Suprapubic skin (tissue), 4 donors: ENCODE measurements around the gene TRIM69.

ENCODE experiments used
- EP300 ChIP-seq: sonication (generic); formaldehyde crosslinking; IDR thresholded peaks from one replicate; pipeline ENCODE4 v1.6.1; 2017; ENCODE audit warnings: antibody characterized with exemption
- POLR2A ChIP-seq, 2 donors: fragments of 450-650 bp; IDR thresholded peaks; one replicate each; pipeline ENCODE4 v1.6.1; 2017; ENCODE audit warnings: antibody characterized with exemption in 2 of 2, mild to moderate bottlenecking in 2 of 2, moderate library complexity in 2 of 2
- POLR2AphosphoS5 ChIP-seq, 3 donors: sonication (generic); formaldehyde crosslinking; IDR thresholded peaks; one replicate each; pipeline ENCODE4 v1.6.1; 2017; ENCODE audit warnings: antibody characterized with exemption in 3 of 3
- TF ChIP-seq, protein P1 (sequence below), 2 donors: fragments of 200-600 bp in 1 of 2; fragments of 450-650 bp in 1 of 2; sonication (generic) in 1 of 2; IDR thresholded peaks; one replicate each; pipeline ENCODE4 v1.5.1; 2016 to 2019; ENCODE audit warnings: antibody characterized with exemption in 2 of 2, mild to moderate bottlenecking in 1 of 2, moderate library complexity in 1 of 2

DNA sequence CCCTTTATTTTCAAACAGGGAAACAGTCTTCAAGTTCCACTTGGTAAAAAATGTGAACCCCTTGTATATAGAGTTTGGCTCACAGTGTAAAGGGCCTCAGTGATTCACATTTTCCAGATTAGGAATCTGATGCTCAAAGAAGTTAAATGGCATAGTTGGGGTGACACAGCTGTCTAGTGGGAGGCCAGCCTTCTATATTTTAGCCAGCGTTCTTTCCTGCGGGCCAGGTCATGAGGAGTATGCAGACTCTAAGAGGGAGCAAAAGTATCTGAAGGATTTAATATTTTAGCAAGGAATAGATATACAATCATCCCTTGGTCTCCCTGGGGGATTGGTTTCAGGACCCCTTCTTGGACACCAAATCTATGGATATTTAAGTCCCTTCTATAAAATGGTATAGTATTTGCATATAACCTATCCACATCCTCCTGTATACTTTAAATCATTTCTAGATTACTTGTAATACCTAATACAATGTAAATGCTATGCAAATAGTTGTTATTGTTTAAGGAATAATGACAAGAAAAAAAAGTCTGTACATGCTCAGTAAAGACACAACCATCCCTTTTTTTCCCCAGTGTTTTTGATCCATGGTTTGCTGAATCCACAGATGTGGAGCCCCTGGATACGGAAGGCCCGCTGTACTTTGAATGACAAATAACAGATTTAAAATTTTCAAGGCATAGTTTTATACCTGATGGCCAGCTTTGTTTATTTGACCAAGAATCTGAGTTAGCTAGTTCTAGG is 18.0 kb upstream of the TRIM69 start:
- TF ChIP-seq POLR2A (IDR thresholded peaks at IDR 0.05) = no peak
- TF ChIP-seq, protein P1, sequence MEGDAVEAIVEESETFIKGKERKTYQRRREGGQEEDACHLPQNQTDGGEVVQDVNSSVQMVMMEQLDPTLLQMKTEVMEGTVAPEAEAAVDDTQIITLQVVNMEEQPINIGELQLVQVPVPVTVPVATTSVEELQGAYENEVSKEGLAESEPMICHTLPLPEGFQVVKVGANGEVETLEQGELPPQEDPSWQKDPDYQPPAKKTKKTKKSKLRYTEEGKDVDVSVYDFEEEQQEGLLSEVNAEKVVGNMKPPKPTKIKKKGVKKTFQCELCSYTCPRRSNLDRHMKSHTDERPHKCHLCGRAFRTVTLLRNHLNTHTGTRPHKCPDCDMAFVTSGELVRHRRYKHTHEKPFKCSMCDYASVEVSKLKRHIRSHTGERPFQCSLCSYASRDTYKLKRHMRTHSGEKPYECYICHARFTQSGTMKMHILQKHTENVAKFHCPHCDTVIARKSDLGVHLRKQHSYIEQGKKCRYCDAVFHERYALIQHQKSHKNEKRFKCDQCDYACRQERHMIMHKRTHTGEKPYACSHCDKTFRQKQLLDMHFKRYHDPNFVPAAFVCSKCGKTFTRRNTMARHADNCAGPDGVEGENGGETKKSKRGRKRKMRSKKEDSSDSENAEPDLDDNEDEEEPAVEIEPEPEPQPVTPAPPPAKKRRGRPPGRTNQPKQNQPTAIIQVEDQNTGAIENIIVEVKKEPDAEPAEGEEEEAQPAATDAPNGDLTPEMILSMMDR (IDR thresholded peaks at IDR 0.05) = no peak
- no peak for TF ChIP-seq EP300
- no peak for TF ChIP-seq POLR2AphosphoS5 (IDR thresholded peaks at IDR 0.05)
